Heart left ventricle (tissue), 13 donors: ENCODE results near the gene SMIM28.
A peak's percentile ranks its signal among the peaks of the same experiment; 100 is the strongest.

ENCODE experiments used
- POLR2A ChIP-seq, 2 donors: fragments of 450-650 bp; IDR thresholded peaks; one replicate each; pipeline ENCODE4 v1.6.1; 2017; ENCODE audit warnings: antibody characterized with exemption in 2 of 2, mild to moderate bottlenecking in 2 of 2, moderate library complexity in 2 of 2
- TF ChIP-seq, protein P1 (sequence below), 12 donors: fragments of 200-600 bp; sonication (generic) in 4 of 12; IDR thresholded peaks; one replicate each; pipeline versions ENCODE4 v1.5.0 to v1.8.0; 2018 to 2022; ENCODE audit warnings: antibody characterized with exemption in 12 of 12, mild to moderate bottlenecking in 5 of 12
- donor health status: ischemic (EF 13 %, LVEDD 7.1; RV severe dilation, severe dysfunction).
- donor health status: DM: no; HTN: yes; CAD: no.
- donor health status: DM: no; HTN: no; CAD: no.
- donor health status: ischemic (EF 25% LVEDD 6.9; RV normal size, moderate dysfunction).
- donor health status: ischemic (EF 25% LVEDD 5.7; RV mildly dilated, moderate dysfunction).
- donor health status: ischemic (EF 35%, LVEDD 5.7; RV mildly dilated, moderate dysfunction).
- donor health status: nonischemic (EF 11% LVEDD 7.7; RV severe dilation, severe dysfunction).
- donor health status: DM: yes; HTN: yes; CAD: no.
- donor health status: PGD.
- donor health status: ischemic (EF 29% LVEDD 5.4; RV normal size, mild dysfunction).
- donor health status: nonischemic (EF 23%, LVEDD 6.1; RV moderate dilation, normal function).

DNA sequence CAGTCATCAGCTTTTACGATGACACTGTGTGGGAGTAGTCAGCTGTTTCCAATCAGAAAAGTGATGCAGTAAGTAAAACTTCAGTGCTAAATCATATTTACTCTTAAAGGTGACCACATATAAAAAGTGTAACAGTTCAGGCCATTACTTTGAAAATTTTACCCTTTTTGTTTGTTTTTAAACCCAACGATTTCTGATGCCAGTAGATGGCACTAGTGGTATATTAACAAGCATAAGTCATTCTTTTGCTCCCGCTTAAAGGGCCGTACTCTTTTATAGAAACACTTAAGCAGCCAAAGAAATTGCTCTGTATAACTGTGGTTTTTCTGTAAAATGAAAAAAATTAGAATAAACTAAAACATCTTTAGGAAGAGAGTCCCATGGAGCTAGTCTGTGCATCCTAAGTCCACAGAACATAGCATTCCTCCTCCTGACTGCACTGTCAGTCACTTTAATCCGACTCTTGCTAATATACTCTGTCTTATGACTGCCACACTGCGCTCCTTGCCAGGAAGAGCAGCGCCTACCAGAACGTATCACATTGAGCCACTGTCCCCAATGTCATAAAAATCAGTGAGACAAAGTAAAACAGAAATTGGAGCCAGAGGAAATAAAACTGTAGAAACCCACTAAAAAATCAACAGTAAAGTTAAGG is 51.4 kb downstream of the SMIM28 start:
- TF ChIP-seq, protein P1, sequence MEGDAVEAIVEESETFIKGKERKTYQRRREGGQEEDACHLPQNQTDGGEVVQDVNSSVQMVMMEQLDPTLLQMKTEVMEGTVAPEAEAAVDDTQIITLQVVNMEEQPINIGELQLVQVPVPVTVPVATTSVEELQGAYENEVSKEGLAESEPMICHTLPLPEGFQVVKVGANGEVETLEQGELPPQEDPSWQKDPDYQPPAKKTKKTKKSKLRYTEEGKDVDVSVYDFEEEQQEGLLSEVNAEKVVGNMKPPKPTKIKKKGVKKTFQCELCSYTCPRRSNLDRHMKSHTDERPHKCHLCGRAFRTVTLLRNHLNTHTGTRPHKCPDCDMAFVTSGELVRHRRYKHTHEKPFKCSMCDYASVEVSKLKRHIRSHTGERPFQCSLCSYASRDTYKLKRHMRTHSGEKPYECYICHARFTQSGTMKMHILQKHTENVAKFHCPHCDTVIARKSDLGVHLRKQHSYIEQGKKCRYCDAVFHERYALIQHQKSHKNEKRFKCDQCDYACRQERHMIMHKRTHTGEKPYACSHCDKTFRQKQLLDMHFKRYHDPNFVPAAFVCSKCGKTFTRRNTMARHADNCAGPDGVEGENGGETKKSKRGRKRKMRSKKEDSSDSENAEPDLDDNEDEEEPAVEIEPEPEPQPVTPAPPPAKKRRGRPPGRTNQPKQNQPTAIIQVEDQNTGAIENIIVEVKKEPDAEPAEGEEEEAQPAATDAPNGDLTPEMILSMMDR (IDR thresholded peaks at IDR 0.05) = peak; percentile 42 to 77 (median 65)
- no peak for TF ChIP-seq POLR2A (IDR thresholded peaks at IDR 0.05)
